HepG2 (cell line): ENCODE measurements around the gene TLL2. TPM values are rescaled to one million over a fixed set of nuclear protein-coding genes. Genes with fewer than 3 reads are reported as not detected.

Source experiments
- CREB1 ChIP-seq, 2 experiments: fragments of 450-650 bp in 1 of 2; IDR thresholded peaks; 2 replicates each; pipeline ENCODE4 v1.6.1; 2016 to 2017; ENCODE audit warnings: control low read depth in 1 of 2, mild to moderate bottlenecking in 1 of 2, missing compliant biosample characterization in 1 of 2, missing genetic modification characterization in 1 of 2
- KDM2A ChIP-seq: sonication (generic); formaldehyde crosslinking; IDR thresholded peaks from 2 replicates; pipeline ENCODE4 v1.4.0; 2020; ENCODE audit warnings: low read depth, missing genetic modification reagents, borderline replicate concordance
- KLF12 ChIP-seq: sonication (generic); formaldehyde crosslinking; IDR thresholded peaks from 2 replicates; pipeline ENCODE4 v1.4.0; 2020; ENCODE audit warnings: missing genetic modification reagents, borderline replicate concordance
- MYPOP ChIP-seq: sonication (generic); formaldehyde crosslinking; IDR thresholded peaks from 2 replicates; pipeline ENCODE4 v1.8.1; 2023; ENCODE audit warnings: mild to moderate bottlenecking, moderate library complexity, missing genetic modification reagents
- PAF1 ChIP-seq: IDR thresholded peaks from 2 replicates; pipeline ENCODE4 v1.6.1; 2016; ENCODE audit warnings: missing genetic modification reagents, missing compliant biosample characterization
- RBM39 ChIP-seq: fragments of 200-400 bp; formaldehyde crosslinking; IDR thresholded peaks from one replicate; pipeline ENCODE4 v1.6.1; 2018; ENCODE audit warnings: antibody characterized with exemption, mild to moderate bottlenecking, low read depth, low read length; ENCODE audit not compliant: poor library complexity, severe bottlenecking
- RXRA ChIP-seq: sonication (generic); formaldehyde crosslinking; IDR thresholded peaks from 2 replicates; pipeline ENCODE4 v1.5.1; 2020; ENCODE audit warnings: missing genetic modification reagents
- ZBTB42 ChIP-seq: sonication (generic); formaldehyde crosslinking; IDR thresholded peaks from 2 replicates; pipeline ENCODE4 v1.5.0; 2020; ENCODE audit warnings: mild to moderate bottlenecking, missing genetic modification reagents
- ZNF589 ChIP-seq: sonication (generic); formaldehyde crosslinking; conservative IDR thresholded peaks from 2 replicates; pipeline ENCODE4 v1.8.0; 2022; ENCODE audit warnings: mild to moderate bottlenecking, moderate library complexity, missing genetic modification reagents
- ZNF687 ChIP-seq: sonication (generic); formaldehyde crosslinking; IDR thresholded peaks from 2 replicates; pipeline ENCODE4 v1.5.1; 2020; ENCODE audit warnings: mild to moderate bottlenecking, missing genetic modification reagents, moderate library complexity
- ZNF761 ChIP-seq: sonication (generic); formaldehyde crosslinking; conservative IDR thresholded peaks from 2 replicates; pipeline ENCODE4 v1.4.0; 2020; ENCODE audit warnings: mild to moderate bottlenecking, missing genetic modification reagents
- polyA plus RNA-seq, 8 experiments: library from polyadenylated mRNA; depleted of rRNA in 3 of 8; stranded (reverse) in 7 of 8; unstranded in 1 of 8; fragments of >200 nt; fragmentation: Illumina TruSeq in 4 of 8; extraction: Trizol in 4 of 8; gene quantifications; 2 replicates each; pipeline versions ENCODE4 v1.2.1 to v1.2.3, GENCODE V29; 2011 to 2016; ENCODE audit warnings: low read depth in 4 of 8, missing spikeins in 1 of 8, mixed read lengths in 1 of 8; ENCODE audit not compliant: insufficient read depth in 1 of 8
- total RNA-seq, 5 experiments: library from RNA; depleted of rRNA; stranded (reverse); fragments of >200 nt; fragmentation: Illumina TruSeq; extraction: Trizol; gene quantifications; 2 replicates each; pipeline ENCODE4 v1.2.3, GENCODE V29; 2016; ENCODE audit warnings: low read depth in 1 of 5
- TF ChIP-seq, protein P1 (sequence below): sonication (generic); formaldehyde crosslinking; IDR thresholded peaks from 2 replicates; pipeline ENCODE4 v1.4.0; 2020; ENCODE audit warnings: low read depth, missing genetic modification reagents
- TF ChIP-seq, protein P2 (sequence below): sonication (generic); formaldehyde crosslinking; IDR thresholded peaks from 2 replicates; pipeline ENCODE4 v1.8.0; 2022; ENCODE audit warnings: low read depth, missing genetic modification reagents

Gene TLL2
- total and polyA plus RNA-seq, 2 of the 13 experiments (the other 11 are each of a cell fraction or from before 2014, with no cell fraction given) = 0.09 TPM; not detected in 1

DNA sequence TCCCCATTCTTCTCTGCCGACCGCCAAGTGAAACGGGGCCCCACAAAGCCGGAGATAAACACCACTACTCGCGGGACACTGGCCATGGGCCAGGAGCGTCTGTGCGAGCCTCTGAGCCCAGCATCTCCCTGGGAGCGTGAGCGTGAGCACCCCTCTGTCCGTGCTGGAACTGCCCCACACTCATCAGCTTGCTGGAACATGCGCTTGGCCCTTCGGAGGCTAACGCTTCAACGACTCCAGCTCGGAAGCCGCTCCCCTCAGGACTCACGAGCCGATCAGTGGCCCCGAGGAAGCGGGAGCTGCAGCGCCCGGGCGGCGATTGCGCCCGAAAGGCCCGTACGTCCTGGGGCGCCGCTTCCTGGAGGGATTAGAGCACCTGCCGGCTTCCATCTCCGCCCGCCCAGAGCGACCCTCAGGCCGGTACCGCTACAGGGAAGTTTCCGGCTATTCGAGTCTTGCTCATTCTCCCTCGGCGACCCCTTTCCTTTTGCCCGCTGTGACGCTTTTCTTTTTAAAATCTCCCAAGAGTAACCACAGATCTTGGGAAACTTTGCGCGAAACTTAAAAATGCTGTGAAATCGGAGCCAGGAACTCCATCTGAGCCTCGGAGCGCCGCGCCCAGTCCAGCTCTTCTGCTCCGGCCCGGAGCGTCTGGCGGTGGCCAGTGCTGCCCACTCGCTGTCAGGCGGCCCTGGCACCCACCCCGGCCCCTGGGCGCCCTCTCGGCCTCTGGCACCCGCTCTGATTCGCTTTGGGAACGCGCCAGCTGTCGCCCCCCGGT lies 1.0 kb downstream of the TLL2 start (continued):
- TF ChIP-seq ZNF687 (peak; percentile 58), RXRA (CRISPR knock-in tag) (no peak), RBM39 (peak; percentile 13), ZNF589 (CRISPR knock-in tag) (0 out of 2 replicates have a peak, but pooled peaks have one; percentile 2), ZNF761 (no peak), PAF1 (CRISPR knock-in tag) (no peak), KLF12 (CRISPR knock-in tag) (no peak), CREB1 (IDR thresholded peaks at IDR 0.05) (no peak), CREB1 (CRISPR knock-in tag; IDR thresholded peaks at IDR 0.05) (no peak), ZBTB42 (CRISPR knock-in tag) (no peak), MYPOP (peak; percentile 86), KDM2A (peak; percentile 61; the same call in 1 of the 2 replicates)
- TF ChIP-seq, protein P1, sequence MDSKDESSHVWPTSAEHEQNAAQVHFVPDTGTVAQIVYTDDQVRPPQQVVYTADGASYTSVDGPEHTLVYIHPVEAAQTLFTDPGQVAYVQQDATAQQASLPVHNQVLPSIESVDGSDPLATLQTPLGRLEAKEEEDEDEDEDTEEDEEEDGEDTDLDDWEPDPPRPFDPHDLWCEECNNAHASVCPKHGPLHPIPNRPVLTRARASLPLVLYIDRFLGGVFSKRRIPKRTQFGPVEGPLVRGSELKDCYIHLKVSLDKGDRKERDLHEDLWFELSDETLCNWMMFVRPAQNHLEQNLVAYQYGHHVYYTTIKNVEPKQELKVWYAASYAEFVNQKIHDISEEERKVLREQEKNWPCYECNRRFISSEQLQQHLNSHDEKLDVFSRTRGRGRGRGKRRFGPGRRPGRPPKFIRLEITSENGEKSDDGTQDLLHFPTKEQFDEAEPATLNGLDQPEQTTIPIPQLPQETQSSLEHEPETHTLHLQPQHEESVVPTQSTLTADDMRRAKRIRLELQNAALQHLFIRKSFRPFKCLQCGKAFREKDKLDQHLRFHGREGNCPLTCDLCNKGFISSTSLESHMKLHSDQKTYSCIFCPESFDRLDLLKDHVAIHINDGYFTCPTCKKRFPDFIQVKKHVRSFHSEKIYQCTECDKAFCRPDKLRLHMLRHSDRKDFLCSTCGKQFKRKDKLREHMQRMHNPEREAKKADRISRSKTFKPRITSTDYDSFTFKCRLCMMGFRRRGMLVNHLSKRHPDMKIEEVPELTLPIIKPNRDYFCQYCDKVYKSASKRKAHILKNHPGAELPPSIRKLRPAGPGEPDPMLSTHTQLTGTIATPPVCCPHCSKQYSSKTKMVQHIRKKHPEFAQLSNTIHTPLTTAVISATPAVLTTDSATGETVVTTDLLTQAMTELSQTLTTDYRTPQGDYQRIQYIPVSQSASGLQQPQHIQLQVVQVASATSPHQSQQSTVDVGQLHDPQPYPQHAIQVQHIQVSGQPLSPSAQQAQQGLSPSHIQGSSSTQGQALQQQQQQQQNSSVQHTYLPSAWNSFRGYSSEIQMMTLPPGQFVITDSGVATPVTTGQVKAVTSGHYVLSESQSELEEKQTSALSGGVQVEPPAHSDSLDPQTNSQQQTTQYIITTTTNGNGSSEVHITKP = peak; percentile 75; the same call in 1 of the 2 replicates
- TF ChIP-seq, protein P2, sequence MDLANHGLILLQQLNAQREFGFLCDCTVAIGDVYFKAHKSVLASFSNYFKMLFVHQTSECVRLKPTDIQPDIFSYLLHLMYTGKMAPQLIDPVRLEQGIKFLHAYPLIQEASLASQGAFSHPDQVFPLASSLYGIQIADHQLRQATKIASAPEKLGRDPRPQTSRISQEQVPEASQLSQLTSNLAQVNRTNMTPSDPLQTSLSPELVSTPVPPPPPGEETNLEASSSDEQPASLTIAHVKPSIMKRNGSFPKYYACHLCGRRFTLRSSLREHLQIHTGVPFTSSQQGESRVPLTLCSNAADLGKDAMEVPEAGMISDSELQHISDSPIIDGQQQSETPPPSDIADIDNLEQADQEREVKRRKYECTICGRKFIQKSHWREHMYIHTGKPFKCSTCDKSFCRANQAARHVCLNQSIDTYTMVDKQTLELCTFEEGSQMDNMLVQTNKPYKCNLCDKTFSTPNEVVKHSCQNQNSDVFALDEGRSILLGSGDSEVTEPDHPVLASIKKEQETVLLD (CRISPR knock-in tag) = no peak
- TF ChIP-seq, all 625 proteins: peak for 18
